HG03064 (cell line): ENCODE results near the gene GALM.

ENCODE experiments used
- ATAC-seq: cut with Tn5 transposase; IDR thresholded peaks from one replicate; pipeline ENCODE4 v1.9.1; 2021; ENCODE audit warnings: low read depth; ENCODE audit not compliant: unreplicated experiment

Gene GALM

DNA sequence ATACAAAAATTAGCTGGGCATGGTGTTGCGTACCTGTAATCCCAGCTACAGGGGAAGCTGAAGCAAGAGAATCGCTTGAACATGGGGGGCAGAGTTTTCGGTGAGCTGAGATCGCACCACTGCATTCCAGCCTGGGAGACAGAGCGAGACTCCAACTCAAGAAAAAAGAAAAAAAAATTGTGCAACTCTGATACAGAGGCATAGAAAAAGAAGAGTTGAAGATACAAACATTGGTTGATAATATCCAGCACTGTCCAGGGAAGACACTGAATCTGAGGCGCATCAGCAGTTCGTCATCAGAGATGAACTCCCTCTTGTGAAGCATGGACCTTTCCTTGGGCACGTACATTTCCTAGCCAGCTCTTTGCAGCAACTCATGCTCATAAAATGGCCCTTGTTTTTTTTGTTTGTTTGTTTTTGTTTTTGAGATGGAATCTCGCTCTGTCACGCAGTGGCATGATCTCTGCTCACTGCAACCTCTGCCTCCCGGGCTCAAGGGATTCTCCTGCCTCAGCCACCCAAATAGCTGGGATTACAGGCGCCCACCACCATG lies 16.7 kb upstream of the GALM start:
- no peak for ATAC-seq

DNA sequence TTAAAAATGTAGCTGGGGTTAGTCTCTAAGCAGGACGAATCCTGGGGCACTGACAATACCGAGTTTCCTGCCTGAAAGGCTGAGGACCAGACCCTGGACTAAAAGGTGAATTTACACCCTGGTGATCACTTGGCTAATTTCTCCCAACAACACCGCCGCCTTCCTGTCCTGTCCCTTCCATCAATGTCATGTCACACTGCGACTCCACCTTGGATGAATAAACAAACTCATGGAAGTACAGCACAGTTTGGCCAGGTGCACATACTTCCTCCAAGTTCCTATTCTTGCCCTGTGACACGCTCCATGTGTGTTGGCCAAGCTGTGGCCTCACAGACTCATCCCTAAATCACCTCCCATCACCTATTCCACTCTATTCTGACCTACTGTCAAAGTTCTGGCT lies 15.9 kb upstream of the GALM start:
- ATAC-seq = no peak

DNA sequence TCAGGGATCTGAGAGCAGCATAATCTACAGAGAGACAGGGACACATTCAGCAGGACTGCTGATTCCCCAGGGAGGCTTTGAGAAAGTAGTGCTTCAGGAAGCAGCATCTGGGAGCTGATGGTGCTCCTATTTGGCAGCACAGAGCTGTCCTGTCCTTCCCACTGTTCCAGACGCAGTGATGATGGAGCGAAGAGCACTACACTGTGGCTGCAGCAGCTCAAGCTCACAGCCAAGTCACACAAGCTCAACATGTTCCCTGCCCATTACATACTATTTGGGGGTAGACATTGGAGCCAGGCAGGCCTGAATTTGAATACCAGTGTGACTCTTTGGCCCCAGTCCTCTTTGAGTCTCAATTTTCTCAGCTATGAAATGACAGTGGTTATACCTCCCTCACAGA lies 15.2 kb upstream of the GALM start:
- ATAC-seq = no peak

DNA sequence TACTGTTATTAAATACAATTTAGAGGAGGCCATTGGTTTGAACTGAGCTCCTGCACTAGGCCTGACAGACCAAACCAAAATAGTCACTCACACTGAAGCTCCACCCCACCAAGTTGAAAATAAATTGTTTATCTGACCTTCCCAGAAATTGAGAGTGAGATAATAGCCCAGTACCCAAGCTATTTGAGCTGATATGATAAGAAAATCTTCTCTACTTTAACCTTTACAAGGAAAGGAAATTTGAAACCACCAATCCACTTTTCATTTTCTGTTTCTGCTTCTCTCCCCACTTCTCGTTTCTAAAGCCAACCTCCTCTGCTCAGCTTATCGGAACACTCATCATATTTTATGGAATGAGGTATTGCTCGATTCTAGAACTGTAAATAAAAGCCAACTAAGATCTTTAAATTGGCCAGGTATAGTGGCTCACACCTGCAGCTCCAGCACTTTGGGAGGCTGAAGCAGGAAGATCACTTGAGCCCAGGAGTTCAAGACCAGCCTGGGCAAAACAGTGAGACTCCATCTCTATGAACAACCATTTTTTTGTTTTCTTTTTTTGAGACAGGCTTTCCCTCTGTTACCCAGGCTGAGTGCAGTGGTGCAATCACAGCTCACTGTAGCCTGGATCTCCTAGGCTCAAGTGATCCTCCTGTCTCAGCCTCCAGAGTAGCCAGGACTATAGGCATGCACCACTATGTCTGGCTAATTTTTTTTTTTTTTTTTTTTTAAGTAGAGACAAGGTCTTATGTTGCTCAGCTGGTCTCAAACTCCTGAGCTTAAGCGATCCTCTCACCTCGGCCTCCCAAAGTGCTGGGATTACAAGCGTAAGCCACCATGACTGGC lies 13.3 kb upstream of the GALM start:
- no peak for ATAC-seq

DNA sequence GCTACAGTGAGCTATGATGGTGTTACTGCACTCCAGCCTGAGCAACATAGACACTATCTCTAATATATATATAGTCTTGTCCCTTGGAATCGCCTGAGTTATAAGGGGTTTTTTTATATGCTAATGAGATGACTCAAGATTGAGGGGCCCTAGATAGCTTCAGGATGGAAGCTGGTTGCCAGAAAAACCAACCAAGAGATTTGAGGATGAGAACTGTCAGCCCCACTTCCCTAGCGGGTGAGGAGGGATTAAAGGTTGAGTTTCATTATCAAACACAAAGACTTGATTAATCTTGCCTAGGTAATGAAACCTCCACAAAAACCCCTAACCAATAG lies 12.6 kb upstream of the GALM start:
- no peak for ATAC-seq

DNA sequence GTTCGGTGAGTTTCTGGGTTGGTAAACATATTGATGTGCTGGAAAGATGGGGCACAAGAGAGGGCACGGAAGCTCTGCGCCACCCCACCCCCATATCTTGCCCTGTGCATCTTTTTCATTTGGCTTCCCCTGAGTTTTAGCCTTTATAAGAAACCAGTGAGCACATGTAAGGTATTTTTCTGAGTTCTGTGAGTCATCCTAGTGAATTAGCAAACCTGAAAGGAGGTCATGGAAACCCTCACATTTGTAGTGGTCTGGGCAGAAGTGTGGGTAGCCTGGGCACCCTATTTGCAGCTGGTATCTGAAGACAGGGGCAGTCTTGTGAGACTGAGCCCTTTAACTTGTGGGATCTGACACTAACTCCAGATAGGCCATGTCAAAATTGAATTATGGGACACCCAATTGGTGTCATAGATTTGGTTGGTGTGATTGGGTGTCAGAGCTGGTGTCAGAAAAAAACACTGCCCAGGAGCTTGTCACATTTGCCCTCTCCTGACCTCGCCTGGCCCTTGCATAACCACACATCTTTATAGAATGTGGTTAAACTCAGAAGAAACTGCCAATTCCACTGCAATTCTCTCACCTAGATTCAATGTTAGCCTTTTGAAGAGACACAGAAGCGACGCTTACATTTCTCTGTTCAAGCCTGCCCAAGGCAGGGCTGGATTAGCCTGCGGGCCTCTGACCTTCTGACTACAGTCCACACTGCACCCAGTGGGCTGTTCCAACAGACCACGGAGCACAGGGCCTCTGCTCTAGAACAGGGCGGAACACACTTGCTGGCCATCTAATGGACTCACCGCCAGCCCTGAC lies 12.0 kb upstream of the GALM start:
- no peak for ATAC-seq

DNA sequence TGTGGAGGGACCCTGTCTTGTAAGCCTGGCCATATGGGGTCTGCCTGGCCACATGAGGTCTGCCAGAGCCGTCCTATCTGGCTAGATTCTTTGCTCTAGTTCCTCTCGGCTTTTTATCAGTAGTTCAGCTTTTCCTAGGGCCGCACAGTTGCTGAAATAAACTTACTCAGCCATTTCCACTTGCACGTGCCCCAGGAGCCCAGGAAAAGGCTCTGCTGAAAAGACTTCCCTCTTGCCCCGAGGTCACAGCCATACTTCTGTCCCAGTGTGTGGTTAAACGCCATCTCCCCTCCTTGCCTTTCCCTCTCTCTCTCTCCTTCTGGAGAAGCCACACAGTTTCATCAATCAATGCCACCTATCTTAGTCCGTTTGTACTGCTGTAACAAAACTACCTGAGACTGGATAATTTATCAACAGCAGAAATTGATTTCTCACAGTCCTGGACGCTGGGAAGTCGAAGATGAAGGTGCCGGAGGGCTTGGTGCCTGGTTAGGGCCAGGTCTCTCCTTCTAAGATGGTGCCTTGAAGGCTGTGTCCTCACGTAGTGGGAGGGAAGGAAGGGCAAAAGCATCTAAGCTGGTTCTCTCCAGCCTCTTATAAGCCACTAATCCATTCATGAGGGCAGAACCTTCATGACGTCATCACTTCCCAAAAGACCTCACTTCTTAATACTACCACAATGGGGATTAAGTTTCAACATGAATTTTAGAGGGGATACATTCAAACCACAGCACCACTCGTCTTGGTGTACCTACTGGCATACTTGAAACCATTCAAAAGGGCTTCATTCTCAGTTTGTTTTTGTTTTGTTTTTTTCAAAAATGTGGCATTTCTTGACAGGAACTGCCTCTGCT lies 11.2 kb upstream of the GALM start:
- ATAC-seq = no peak

DNA sequence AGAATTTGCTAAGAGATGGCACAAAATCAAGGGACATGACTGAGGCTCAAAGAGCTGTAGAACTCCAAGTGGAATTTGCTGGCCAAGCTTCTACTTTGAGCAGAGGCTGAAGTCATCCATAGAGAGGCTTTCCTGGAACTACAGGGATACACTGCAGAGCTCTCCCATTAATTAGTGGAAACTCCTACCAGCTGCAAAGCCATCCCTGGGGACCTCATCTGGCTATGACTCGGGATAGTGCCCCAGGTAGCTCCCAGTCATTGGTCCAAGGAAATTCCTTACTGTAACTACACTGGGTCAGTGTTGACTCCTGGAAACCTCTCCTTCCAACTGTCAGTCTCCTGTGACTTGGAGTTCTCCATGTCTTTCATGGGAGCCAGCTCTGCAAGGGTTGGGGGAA lies 10.5 kb upstream of the GALM start:
- no peak for ATAC-seq

DNA sequence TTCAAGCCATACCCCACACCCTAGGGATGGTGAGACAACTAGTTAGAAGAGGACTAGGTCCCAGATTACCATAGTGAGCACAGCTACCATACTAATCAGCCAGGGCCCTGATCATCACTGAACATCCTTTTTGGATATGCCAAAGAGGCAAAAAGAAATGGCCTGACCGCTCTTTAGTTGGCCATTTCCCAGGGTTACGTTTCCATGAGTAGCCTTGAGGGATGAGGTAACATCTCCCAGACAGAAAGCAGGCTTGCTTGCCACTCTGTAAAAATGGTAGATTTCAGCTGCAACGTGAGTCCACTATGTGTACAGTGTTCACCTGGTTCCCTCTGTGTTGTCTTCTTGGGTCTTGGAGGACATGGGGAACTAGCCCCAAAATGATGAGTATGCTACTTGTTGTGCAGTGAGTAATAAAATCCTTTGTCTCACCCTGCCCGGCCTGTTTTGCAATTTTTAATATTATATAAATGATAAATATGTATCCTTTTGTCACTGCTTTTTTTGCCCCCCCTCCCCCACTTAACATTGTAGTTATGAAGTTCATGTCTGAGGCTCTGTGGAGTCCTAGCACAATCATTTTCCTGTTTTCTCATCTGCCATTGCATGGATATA lies 8.9 kb upstream of the GALM start:
- no peak for ATAC-seq

DNA sequence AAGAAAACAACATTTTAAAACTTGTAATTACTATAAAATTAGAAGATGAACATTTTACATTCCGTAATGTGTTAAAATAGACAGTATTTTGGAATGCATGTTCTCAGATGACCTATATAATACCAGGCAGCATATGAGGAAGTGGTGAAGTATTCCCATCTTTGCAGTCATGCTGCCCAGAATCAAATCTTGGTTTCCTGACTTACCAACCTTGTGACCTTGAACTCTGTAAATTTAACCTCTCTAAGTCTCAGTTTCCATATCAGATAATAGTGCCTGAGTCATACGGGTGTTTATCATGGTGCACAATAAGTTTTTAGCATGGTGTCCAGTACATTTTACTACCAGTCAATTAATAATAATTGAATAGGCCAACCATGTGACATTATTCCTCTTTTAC lies 7.3 kb upstream of the GALM start:
- no peak for ATAC-seq

DNA sequence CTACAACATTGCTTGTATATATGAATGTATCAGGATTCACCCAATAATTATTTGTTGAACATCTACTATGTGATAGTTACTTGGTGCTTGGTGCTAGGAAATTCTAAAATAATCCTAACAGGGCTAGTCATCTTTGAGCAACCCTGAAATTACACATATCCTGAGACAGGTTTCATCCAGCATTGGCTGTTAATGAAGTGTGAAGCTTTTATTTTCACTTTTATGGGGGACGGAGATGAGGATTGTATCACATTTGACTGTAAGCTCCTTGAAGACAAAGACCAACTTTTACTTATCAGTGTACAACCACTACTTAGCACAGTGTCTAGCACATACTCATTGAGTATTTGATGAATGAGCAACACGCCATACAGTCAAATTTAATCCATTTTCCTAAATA lies 6.8 kb upstream of the GALM start:
- ATAC-seq = no peak

DNA sequence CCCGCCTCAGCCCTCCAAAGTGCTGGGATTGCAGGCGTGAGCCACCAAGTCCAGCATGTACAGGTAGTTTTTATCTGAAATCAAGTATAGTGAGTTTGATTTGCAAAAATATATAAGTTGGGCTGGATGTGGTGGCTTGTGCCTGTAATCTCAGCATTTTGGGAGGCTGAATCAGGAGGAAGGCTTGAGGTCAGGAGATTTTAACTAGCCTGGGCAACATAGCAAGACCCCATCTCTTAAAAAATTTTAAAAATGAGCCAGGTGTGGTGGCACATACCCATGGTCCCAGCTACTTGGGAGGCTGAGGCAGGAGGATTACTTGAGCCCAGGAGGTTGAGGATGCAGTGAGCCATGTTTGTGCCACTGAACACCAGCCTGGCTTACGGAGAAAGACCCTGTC lies 5.6 kb upstream of the GALM start:
- no peak for ATAC-seq

DNA sequence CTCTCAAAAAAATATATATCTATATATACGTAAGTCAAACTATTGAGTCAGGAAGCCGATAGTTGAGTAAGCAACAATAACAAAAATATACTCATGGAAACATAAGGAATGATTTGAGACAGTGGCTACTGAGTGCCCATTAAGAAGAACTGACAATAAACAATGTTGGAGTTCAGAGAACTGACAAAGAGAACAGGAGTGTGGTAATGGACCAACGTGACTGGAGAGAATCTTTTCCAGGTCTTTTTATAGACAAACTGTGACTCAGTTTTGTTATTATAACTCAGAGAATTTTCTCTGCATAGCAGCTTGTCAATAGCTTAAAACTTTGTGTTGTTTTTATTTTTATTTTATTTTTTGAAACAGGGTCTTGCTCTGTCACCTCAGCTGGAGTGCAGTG lies 4.6 kb upstream of the GALM start:
- ATAC-seq = no peak

DNA sequence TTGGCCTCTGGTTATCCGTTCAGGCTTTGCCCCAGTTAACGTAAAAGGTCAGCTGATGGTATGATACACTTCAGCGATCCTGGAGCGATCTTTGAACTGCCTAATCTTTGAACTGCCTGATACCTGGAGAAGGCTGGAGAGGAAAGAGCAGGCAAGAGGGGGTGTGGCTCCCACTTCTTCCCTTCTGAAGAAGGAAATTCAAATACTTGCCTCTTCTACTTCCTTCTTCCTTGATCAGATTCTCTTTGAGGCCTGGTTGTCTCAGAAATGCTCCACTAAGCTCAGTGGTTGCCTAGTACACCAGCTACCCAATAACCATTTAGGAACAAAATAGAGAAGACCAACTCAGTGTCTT lies 619 bp downstream of the GALM start:
- ATAC-seq = peak; percentile 10

DNA sequence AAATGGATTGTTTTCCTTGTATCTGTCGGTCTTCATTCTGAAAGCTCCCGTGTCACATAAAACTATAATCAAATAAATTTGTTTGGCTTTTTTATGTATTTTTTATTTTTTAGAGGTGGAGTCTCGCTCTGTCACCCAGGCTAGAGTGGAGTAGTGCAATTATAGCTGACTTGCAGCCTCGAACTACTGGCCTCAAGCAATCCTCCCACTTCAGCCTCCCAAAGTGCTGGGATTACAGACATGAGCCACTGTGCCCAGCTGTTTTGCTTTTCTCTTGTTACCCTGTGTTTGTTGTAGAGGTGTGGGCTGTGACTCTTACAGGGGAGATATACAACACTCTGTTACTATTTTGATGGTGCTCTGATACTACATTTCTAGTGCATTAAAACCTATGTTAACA lies 2.2 kb downstream of the GALM start:
- ATAC-seq = no peak

DNA sequence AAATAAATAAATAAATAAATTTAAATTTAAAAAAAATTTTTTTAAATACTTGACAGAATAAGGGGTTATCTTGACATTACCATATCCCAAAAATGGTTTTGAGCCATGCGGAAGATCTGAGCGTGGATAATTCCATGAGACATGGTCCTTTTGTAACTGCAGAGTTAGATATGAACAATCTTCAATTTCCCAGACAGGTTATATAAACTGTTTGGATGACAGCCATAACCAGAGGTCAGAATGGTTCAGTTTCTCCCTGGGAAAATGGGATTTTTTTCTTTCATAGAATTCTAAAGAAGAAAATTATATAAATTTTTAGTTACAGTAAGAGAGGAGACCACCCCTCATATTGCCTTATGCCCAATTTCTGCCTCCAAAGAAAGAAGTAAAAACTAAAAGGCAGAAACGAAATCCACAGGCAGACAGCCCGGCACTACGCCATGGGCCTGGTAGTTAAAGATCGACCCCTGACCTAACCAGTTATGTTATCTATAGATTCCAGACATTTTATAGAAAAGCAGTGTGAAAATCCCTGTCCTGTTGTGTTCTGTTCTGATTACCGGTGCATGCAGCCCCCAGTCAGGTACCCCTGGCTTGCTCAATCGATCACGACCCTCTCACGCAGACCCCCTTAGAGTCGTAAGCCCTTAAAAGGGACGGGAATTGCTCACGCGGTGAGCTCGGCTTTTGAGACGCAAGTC lies 3.0 kb downstream of the GALM start:
- ATAC-seq = no peak

DNA sequence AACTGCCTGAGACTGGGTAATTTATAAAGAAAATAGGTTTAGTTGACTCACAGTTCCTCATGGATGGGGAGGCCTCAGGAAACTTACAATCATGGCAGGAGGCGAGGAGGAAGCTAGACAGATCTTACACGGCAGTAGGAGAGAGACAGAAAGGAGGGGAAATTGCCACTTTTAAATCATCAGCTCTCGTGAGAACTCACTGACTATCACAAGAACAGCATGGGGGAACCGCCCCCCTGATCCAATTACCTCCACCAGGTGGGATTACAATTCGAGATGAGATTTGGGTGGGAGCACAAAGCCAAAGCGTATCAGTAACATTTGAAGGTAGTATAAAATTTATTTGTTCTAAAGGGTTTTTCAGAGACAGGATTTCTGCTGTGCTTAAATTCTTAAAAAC lies 5.4 kb downstream of the GALM start:
- ATAC-seq = no peak

DNA sequence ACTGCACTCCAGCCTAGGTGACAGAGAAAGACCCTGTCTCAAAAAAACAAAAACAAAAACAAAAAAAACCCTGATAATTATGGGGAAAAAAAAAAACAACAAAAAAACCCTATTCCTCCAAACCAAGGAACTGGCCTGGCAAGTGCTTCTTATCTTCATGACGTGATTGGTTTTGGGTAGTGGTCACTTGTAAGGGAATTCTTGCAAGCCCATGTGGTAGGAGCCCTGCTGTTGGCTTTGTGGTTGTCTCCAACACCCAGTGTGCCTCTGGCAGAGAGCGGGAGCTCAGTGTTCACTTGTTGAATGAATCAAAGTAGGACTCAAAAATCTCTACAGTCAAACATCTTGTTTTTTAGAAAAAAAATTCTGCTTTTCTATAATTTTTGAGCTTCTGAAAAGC lies 6.0 kb downstream of the GALM start:
- no peak for ATAC-seq

DNA sequence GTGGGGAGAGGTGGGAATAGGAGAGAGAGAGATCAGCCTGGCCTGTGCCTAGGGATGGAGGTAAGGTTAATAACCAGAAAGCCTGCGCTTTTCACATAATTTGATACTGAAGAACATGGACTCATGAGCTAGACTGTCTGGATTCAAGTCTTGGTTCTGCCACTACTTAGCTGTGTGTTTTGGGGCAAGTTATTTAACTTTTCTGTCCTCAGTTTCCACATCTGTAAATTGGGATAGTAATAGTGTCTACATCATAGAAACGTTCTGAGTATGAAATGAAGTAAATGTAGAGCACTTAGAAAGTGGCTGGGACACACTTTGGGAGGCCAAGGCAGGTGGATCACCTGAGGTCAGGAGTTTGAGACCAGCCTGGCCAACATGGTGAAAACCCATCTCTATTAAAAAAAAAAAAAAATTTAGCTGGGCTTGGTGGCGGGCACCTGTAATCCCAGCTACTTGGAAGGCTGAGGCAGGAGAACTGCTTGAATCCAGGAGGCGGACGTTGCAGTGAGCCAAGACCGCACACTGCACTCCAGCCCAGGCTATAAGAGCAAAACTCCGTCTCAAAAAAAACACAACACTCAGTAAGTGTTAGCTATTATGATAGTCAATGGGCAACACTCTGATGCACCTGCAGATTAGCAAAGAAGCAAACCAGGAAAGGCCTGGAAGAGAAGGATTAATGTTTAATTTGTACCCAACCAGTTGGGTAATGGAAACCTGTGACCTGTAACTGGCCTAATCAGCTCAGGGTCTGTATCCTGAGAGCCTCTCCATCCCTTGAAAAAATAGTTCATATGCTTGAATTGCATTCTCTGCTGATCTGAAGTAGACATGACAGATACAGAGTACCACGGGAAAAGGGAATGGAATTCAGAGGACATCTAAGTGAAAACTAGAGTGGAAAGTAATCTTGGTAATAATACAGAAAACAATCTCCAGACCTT lies 6.8 kb downstream of the GALM start:
- no peak for ATAC-seq
